IPS-18c (cell line): ENCODE data around the gene SLC25A23.

Experiments
- H3K4me3 ChIP-seq: 2 replicates; pipeline ENCODE4 v1.7.0; 2013; ENCODE audit warnings: low read depth, mild to moderate bottlenecking, low read length, moderate library complexity; ENCODE audit not compliant: insufficient read depth
- H3K9me3 ChIP-seq: one replicate; pipeline ENCODE4 v1.6.1; 2013; ENCODE audit warnings: mild to moderate bottlenecking, low read length, moderate library complexity; ENCODE audit not compliant: control insufficient read depth, insufficient read depth

The SLC25A23 gene

DNA sequence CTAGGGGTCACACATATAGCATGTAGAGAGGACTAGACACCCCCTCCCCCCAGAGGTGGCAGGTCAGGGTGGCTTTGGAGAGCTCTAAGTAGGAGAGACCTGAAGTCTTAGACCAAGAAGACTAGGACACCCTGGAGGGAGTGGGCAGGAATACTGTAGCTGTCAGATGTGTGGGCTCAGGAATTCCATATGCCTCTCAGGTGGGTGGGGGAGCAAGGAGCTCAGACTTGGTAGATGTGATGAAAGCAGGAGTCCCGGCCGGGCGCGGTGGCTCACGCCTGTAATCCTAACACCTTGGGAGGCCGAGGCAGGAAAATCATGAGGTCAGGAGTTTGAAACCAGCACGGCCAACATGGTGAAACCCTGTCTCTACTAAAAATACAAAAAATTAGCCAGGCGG is 6.1 kb upstream of the SLC25A23 start:
- H3K9me3 ChIP-seq: no peaks in the 10 kb centered on the region
- H3K4me3 ChIP-seq: no peak overlapping the region

DNA sequence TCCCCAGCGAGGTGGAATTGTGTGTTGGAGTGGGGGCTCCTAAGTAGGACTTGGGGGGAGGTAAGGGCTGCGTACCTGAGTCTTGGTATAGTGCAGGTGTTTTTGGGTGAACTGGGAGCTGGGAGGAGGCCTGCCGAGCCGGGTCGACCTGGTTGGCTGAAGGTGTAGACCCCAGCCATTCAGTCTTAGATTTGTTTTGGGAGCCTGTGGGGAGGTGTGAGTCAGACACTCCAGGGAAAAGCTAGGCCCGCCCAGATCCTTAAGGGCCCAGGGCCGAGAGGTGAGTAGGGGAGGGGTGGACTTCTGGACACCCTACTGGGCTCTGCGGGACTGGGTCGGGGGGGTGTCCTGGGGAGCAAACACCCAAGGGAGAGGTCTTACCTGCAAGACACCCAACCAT is 5.4 kb upstream of the SLC25A23 start:
- peak overlapping the region; percentile 86 for H3K4me3 ChIP-seq
- no peaks in the 10 kb centered on the region for H3K9me3 ChIP-seq

DNA sequence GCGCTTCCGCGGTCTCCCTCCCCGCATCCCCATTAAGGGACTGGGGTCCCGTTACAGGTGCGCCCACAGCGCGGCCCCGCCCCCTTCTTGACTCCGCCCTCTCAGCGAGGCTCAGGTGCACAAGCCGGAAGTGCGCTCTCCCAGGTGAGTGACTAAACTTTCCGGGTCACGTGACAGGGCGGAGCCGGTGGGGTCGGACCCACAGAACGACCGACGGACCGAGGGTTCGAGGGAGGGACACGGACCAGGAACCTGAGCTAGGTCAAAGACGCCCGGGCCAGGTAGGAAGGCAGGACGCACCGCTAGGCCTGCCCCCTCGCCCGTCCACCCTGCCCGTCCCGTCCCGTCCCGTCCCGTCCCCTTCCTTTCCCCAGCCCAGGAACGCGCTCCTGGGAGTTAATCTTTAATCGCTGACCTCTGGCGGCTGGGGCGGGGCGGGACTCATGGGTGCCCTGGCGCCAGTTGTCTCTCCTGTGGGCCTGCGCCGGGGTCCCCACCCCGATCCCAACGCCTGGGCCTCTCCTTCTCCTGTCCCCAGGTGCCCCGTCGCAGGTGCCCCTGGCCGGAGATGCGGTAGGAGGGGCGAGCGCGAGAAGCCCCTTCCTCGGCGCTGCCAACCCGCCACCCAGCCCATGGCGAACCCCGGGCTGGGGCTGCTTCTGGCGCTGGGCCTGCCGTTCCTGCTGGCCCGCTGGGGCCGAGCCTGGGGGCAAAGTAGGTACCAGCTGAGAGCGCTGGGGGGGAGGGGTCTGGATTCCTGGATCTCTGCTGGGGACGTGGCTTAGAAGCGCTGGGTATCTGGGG is 4.7 kb upstream of the SLC25A23 start, which contains the start of gene CRB3:
CRB3 (plus strand) TSS at position 202 of the 804 bp plus-strand sequence; CDS start at position 633, 431 bp downstream.
- no peaks in the 10 kb centered on the region for H3K9me3 ChIP-seq

DNA sequence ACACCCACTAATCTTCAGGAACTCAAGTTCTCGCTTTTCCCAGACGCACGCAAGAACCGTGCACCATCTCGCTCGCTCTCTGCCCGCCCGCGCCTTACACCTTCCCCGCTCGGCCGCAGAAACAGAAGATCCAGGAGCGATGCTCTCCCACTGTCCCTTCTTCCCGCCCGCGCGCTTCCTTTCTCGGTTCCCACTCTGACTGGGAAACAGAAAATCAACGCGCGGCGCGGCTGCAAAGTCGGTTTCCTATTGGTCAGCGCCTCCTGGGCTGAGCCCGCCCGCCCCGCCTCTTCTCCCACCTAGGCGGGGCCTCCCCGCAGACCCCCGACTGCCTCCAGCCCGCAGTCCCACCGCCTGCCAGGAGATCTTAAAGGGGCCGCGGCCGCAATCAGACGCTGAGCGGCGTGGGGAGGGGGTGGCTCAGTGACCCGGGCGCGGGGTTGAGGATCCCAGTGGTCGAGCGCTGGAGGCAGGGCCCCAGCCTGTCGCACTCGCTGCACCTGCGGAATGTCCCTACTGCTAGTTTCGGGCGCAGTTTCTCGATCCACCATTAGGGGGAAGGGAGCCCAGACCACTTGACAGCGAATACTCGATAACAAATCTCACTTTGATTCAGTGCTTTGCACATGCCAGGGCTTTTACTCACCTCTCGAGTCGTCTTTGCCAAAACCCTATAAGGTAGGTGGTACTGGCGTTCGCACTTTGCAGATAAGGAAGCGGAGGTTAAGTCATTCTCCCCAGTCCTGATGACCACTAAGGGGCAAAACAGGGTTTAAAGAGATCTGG is 700 bp upstream of the SLC25A23 start:
- Histone ChIP-seq H3K9me3 (no peaks in the 10 kb centered on the region), H3K4me3 (peak overlapping the region; percentile 82)

More for the DNA sequence above, 4.7 kb upstream of the SLC25A23 start, which contains the start of gene CRB3:
- peak within 1 kb of the TSS; percentile 86 for H3K4me3 ChIP-seq

DNA sequence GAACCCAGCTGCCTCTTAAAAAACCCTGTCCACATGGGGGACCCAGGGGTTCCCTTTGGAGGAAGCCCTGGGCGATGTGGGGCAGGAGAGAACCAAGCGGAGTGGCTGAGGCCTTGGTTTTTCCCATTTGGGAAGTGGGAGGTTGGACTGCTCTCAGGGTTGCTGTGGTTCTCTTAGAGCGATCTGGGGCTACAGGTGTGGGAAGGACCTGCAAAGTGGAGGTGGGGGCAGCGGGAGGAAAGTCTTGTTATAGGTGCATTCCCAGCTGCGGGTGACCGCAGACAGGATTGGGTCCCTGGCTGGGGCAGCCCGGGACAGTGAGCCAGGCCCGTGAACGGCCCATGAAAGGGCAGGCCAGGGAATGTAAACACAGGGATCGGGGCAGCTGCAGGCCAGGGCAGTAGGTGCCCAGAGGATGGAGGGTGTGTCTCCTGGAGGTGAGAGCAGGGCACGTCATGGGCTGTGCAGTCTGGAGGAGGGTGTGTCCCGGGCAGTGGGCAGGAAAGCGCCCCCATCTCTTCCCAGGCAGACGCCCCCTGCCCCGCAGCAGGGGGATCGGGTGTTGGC is 814 bp downstream of the SLC25A23 start:
- Histone ChIP-seq H3K4me3 (peak overlapping the region; percentile 82), H3K9me3 (peaks cover 10% of the 10 kb centered on the region)

DNA sequence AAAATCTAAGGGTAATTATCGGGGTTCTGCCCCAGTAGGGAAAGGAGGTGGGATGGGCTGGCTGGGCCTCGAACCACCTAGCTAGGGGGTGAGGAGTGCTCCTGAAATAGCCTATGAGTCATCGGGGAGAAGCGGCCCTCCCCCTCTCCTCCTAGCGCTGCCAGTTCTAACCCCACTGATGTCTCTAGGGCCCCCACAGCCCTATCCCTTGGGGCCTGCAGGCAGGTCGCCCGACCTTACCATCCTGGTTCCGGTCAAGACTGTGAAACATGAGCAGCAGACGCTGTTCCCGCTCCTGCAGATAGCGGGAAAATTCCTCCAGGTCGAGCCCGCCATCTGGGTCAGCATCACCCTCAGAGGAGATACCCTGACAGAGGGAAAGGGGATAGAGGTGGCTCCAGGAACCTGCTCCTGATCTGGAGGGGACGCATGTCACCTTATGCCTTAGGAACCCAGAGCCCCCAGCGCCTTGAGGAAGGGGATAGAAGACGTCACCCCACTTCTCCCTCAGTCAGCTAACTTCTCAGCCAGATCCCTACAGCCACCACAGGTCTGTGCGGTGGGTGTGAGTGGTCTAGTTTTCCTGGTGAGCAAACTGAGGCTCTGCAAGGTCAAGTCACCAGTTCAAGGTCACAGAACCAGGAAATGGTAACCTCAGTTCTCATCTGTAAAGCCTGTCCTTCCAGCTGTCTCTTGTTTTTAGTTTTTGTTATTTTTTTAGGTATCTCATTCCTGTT is 1.5 kb downstream of the SLC25A23 start:
- H3K4me3 ChIP-seq: 0 out of 2 replicates have a peak overlapping the region, but pooled peaks have one; percentile 82
- H3K9me3 ChIP-seq: peaks cover 10% of the 10 kb centered on the region

DNA sequence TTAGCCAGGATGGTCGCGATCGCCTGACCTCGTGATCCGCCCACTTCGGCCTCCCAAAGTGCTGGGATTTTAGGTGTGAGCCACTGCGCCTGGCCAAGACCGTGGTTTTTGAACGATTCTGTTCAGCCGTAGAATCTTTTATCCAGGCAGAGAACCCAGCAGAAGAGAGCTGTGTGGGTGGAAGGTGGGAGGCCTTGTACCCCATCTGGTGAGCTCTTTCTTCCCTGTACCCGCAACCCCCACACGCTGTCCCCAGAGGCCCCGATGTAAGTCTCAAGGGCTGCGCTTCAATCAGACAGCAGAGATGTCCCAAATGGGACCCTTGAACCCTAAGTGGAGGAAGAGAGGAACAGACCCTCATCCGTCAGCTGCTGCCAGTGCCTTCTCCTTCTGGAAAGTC is 3.7 kb downstream of the SLC25A23 start:
- Histone ChIP-seq H3K9me3 (peaks cover 10% of the 10 kb centered on the region), H3K4me3 (no peak overlapping the region)

DNA sequence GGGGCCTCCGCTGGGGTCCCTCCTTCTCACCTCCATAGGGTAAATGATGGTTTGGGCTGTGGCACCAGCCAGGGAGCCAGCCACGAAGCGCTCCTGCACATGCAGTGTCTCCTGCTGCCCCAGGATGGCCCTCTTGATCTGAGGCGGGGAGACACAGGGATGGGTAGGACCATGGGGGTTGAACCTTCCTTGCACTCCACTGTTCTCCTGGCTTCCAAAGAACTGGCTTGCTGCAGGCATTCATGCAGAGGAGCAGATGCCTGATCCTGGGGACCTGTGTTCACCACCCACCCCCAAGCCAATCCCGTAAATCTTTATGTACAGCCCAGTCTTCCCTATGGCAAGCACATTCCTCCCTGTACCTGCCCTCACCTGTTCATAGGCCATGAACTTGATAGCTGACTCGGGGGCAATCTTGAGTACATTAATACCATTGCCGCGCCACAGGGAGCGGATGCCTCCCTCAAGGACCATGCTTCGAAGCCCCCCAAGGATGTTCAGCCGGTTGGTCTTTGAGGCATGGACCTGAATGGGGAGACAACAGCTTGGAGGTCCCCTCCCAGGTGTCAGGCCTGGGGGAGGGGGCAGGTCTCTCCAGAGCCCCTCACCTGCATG is 5.5 kb downstream of the SLC25A23 start:
- peaks cover 10% of the 10 kb centered on the region for H3K9me3 ChIP-seq
- H3K4me3 ChIP-seq: no peak overlapping the region; the same call in 1 of the 2 replicates

DNA sequence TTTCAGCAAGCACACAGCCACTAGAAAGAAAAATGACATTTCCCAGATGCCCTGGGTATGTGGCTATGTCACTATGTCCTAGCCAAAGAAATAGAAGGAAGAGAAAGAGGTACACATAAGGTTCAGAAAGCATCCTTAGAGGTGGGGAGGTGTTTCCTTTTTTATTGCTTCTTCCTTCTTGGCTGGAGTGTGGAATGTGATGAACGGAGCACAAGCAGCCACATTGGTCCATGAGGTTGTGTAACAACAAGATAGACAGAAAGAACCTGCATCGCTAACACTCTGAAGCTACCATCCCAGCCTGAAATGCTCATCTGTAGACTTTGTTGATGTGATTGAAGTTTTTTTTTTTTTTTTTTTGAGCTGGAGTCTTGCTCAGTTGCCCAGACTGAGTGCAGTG is 6.7 kb downstream of the SLC25A23 start:
- H3K4me3 ChIP-seq: no peak overlapping the region
- peaks cover 10% of the 10 kb centered on the region for H3K9me3 ChIP-seq

DNA sequence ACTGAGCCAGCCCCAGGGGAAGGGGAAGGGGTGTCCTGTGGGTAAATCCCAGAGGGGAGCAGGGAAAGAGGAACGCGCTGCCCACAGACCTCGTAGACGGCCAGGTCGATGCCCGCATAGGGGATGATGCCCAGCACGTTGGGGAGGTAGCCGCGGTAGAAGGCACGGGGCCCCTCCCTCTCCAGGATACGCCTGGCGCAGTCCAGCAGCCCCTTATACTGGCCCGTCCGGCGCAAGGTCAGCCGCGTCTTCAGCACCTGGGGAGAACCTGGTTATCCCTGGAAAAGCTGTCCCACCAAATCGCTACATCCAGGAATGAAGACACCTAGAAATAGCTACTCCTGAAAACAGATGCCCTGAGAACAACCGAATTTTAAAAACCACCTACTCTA is 7.4 kb downstream of the SLC25A23 start:
- Histone ChIP-seq H3K9me3 (peaks cover 10% of the 10 kb centered on the region), H3K4me3 (no peak overlapping the region)

DNA sequence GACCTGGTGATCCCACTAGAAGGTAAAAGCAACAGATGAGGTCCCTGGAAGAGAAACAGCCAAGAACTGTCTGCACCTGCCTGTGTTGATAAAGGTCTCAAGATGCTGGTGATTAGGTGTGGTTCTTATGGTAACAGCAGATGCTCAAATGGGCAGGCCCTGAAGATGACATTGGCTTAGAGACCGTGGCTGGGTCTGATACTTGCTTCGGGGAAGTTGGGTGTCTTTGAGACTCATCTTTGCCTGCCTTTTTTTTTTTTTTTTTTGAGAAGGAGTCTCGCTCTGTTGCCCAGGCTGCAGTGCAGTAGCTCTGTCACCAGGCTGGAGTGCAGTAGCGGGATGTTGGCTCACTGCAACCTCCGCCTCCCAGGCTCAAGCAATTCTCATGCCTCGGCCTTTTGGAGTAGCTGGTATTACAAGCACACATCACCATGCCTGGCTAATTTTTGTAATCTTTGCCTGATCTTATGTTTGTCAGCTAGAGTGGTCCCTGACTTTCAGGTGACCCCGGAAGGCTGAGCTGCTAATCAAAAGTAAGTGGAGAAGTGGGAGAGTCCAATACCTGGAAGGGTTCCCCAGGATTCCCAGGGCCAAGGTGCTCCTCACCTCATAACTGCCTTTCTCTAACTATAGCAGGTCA is 7.9 kb downstream of the SLC25A23 start:
- Histone ChIP-seq H3K4me3 (no peak overlapping the region), H3K9me3 (peaks cover 10% of the 10 kb centered on the region)

DNA sequence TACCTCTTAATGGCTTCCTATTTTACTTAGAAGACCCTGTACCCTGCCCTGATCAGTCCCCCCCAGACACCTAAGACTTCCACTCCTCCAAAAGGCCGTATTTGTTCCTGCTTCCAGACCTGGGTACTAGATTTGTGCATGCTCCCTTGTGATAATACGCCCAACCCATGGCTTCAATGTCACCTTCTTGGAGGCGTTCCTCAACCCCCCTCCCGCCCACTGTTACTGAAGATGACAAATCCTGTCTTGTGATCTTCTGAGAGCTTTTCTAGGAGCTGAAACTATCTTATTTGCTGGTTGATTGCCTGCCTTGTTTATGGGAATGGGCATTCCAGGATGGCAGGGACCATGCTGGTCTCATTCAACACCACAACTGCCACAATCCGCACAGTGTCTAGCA is 9.4 kb downstream of the SLC25A23 start:
- H3K4me3 ChIP-seq: no peak overlapping the region
- peaks cover 10% of the 10 kb centered on the region for H3K9me3 ChIP-seq

DNA sequence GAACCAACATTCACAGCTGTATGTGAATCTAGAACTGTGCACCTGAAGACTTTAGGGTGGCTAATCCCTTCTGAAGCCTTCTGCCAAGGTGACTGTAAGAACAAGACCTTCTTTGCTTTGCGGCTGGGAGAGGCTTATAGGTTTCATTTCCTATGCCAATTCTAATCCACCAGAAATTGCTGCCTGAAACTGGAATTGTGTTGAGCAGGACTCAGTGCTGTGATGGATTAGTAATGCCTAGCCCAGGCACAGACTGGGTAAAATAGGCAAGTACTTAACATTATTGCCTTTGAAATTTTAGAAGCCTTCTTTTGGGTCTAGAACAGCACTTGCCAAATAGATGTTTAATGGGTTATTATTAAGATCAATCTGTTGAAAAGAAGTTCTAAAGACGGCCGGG is 11.5 kb downstream of the SLC25A23 start:
- H3K4me3 ChIP-seq: no peak overlapping the region
- no peaks in the 10 kb centered on the region for H3K9me3 ChIP-seq

DNA sequence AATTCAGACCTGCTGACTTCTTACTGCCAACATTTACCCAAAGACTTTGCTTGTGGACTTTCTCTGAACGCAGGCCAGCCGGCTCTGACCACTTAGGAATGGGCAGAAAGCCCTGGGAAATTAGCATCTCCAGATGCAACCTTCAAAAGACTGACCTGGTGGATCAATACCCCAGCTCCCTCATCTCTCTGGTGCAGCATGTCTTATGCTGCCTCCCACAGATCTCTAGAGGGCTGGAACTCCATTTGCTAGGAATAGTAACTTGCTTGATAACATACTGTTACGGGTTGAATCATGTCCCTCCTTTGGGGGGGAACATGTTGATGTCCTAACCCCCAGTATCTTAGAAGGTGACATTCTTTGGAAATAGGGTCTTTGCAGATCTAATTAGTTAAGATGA is 13.1 kb downstream of the SLC25A23 start:
- Histone ChIP-seq H3K4me3 (no peak overlapping the region), H3K9me3 (no peaks in the 10 kb centered on the region)

DNA sequence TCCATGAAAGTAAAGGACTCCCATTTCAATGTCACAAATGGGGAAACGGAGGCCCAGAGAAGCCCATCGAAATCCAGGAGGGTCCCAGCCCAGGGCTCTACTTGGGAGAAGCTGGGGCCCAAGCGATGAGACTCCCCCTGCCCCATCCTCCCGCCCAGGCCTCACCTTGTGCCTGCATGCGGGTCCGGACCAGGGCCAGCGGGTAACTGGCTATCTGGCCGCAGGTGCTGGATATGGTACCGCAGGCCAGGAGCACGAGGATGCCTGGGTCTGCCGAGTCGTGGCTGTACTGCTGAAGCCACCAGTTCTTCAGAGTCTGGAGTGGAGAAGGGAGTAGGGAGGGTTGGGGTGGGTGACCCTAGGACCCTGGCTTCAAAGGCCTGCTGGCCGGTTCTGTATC is 15.6 kb downstream of the SLC25A23 start:
- no peaks in the 10 kb centered on the region for H3K9me3 ChIP-seq
- no peak overlapping the region for H3K4me3 ChIP-seq

DNA sequence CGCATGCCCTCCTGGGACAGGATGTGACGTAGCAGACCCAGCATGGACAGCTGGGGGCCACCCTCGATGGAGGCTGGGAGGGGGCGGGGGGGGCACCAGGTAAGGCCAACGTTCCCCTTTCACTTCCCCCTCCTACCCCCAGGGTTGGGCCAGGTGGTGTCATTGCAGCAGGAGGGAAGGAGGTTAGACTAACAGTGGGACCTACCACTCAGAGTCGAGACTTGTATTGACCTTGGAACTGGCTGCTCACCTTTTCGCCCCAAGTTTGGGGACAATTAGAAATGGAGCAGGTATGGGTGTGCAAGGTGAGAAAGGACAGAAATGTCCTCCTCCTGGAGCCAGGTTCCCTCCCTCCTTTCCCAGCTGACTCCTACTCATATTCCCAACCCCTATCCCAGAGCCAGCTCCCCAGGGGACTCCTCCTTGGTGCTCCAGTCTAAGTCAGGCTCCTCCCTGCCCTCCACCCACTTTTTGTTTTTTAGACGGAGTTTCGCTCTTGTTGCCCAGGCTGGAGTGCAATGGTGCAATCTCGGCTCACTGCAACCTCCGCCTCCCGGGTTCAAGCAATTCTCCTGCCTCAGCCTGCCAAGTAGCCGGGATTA is 17.4 kb downstream of the SLC25A23 start:
- H3K9me3 ChIP-seq: no peaks in the 10 kb centered on the region
- no peak overlapping the region for H3K4me3 ChIP-seq
